Measurements from ENCODE around the gene OR8B2. TPM values are rescaled to one million over a fixed set of nuclear protein-coding genes. Genes with fewer than 3 reads are reported as not detected.
A peak's percentile ranks its signal among the peaks of the same experiment; 100 is the strongest.
"Not testable (repeated sequence)": the region's sequence is repeated elsewhere in the genome, so short reads cannot be mapped to it uniquely, and the experiment has no call there.

Gene OR8B2
- total and polyA plus RNA-seq, 4 donors, result not detected

DNA sequence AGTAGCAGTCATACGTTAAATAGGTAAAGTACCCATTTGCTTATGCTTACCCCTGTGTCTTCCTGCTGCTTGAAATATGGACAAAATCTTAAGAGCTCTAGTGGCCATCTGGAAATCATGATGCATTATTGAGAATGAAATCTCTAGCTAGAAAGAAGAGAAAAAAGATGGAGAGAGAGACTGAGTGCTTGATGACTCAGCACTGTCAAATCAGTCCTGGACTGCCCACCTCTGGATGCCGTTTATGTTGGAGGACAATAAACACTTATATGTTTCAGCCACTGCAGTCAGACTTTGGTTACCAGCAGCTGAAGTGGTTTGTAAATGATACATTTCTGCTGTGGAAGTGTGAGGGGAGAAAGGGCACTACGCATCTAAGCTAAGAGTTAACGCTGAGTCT, 36.7 kb upstream of the OR8B2 start:
- WGBS, 2 donors, result 68 to 77% methylated on average over 4 of the region's 4 CpGs
- H3K27ac ChIP-seq (ENCODE audit: low read depth in 1 of 2, low read length in 1 of 2), result no peak overlapping the region
- DNase-seq (no peak), ATAC-seq (ENCODE audit: insufficient read depth, low FRiP score) (no peak)
- TF ChIP-seq, protein P1, sequence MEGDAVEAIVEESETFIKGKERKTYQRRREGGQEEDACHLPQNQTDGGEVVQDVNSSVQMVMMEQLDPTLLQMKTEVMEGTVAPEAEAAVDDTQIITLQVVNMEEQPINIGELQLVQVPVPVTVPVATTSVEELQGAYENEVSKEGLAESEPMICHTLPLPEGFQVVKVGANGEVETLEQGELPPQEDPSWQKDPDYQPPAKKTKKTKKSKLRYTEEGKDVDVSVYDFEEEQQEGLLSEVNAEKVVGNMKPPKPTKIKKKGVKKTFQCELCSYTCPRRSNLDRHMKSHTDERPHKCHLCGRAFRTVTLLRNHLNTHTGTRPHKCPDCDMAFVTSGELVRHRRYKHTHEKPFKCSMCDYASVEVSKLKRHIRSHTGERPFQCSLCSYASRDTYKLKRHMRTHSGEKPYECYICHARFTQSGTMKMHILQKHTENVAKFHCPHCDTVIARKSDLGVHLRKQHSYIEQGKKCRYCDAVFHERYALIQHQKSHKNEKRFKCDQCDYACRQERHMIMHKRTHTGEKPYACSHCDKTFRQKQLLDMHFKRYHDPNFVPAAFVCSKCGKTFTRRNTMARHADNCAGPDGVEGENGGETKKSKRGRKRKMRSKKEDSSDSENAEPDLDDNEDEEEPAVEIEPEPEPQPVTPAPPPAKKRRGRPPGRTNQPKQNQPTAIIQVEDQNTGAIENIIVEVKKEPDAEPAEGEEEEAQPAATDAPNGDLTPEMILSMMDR (IDR thresholded peaks at IDR 0.05; ENCODE audit: control extremely low read depth, extremely low read depth), result no peak
- no peaks in the 10 kb centered on the region for H3K36me3 ChIP-seq (ENCODE audit: control insufficient read depth in 4 of 4, insufficient read depth in 4 of 4, low read length in 4 of 4)
- H3K4me3 ChIP-seq, result no peak overlapping the region
- no peaks in the 10 kb centered on the region for H3K4me1 ChIP-seq (ENCODE audit: control insufficient read depth in 5 of 5, insufficient read depth in 5 of 5, low read length in 5 of 5)
- peaks cover 0 to 6% (median 0%) of the 10 kb centered on the region in 3 donors for H3K27me3 ChIP-seq (ENCODE audit: control insufficient read depth in 3 of 3, insufficient read depth in 3 of 3, low read length in 2 of 3)
- no peak overlapping the region for H3K9ac ChIP-seq (ENCODE audit: insufficient read depth in 1 of 2, low read length in 2 of 2)
- H3K9me3 ChIP-seq (ENCODE audit: control insufficient read depth in 4 of 4, insufficient read depth in 3 of 4, low read length in 3 of 4), result no peaks in the 10 kb centered on the region

DNA sequence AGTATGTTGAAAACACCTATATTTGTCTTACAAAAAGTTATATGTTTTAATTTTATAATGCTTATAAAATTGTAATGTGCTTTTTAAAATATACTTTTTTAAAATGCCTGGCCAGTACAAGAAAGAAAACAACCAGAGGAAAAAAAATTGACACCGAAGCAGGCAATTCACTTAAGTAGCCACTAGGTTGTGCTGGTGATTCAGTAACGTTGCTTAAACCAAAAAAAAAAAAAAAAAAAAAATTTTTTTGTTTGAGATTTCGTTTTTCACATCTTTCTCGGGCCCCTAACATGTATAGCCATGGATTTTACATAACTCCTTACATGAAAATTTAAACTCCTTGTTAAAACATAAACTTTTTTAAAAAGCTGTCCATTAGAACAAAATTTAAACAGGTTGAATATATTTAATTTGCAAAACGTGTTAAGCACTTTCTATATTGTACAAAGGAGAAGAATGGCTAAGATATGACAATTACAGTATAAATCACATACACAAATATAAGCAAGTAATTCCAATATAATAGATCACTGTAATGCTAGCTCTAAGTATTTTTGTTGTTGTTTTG, 31.1 kb upstream of the OR8B2 start:
- Histone ChIP-seq H3K27me3 (ENCODE audit: control insufficient read depth in 3 of 3, insufficient read depth in 3 of 3, low read length in 2 of 3) (peaks cover 0 to under 1% (median 0%) of the 10 kb centered on the region in 3 donors), H3K27ac (ENCODE audit: low read depth in 1 of 2, low read length in 1 of 2) (no peak overlapping the region), H3K9me3 (ENCODE audit: control insufficient read depth in 4 of 4, insufficient read depth in 3 of 4, low read length in 3 of 4) (no peaks in the 10 kb centered on the region), H3K4me1 (ENCODE audit: control insufficient read depth in 5 of 5, insufficient read depth in 5 of 5, low read length in 5 of 5) (no peaks in the 10 kb centered on the region), H3K4me3 (no peak overlapping the region), H3K36me3 (ENCODE audit: control insufficient read depth in 4 of 4, insufficient read depth in 4 of 4, low read length in 4 of 4) (no peaks in the 10 kb centered on the region), H3K9ac (ENCODE audit: insufficient read depth in 1 of 2, low read length in 2 of 2) (no peak overlapping the region)
- ATAC-seq (ENCODE audit: insufficient read depth, low FRiP score) (no peak), DNase-seq (peak in 2 of 3 donors; percentile 40 to 67)
- WGBS, 2 donors, result 16 to 19% methylated on average over 5 of the region's 5 CpGs
- TF ChIP-seq, protein P1 (IDR thresholded peaks at IDR 0.05; ENCODE audit: control extremely low read depth, extremely low read depth), result peak; percentile 25

DNA sequence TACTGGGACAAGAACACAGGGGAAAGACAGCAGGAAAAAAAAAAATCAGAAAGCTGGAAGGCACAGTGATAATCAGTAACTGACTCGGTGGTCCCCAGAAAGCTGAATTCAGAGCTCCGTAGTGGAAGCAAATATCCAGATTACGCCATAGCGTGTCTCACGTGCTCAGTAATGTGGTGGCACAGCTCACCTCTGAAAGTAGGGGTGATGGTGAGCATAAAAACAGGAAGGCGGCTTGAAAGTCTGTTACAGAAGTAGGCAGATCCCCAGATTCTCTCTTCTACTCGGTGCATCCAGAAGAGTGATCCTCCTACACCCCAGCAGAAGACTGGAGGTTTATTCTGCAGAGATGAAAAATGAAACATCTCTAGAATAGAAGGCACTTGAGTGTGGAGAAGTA, 25.6 kb upstream of the OR8B2 start:
- no peaks in the 10 kb centered on the region for H3K9me3 ChIP-seq (ENCODE audit: control insufficient read depth in 4 of 4, insufficient read depth in 3 of 4, low read length in 3 of 4)
- H3K4me3 ChIP-seq, result no peak overlapping the region
- peaks cover 0 to 2% (median 0%) of the 10 kb centered on the region in 3 donors for H3K27me3 ChIP-seq (ENCODE audit: control insufficient read depth in 3 of 3, insufficient read depth in 3 of 3, low read length in 2 of 3)
- DNase-seq (no peak), ATAC-seq (ENCODE audit: insufficient read depth, low FRiP score) (no peak)
- H3K9ac ChIP-seq (ENCODE audit: insufficient read depth in 1 of 2, low read length in 2 of 2), result no peak overlapping the region
- WGBS, 2 donors, result 79 to 83% methylated on average over 7 of the region's 7 CpGs
- no peaks in the 10 kb centered on the region for H3K4me1 ChIP-seq (ENCODE audit: control insufficient read depth in 5 of 5, insufficient read depth in 5 of 5, low read length in 5 of 5)
- H3K36me3 ChIP-seq (ENCODE audit: control insufficient read depth in 4 of 4, insufficient read depth in 4 of 4, low read length in 4 of 4), result no peaks in the 10 kb centered on the region
- H3K27ac ChIP-seq (ENCODE audit: low read depth in 1 of 2, low read length in 1 of 2), result no peak overlapping the region
- TF ChIP-seq, protein P1 (IDR thresholded peaks at IDR 0.05; ENCODE audit: control extremely low read depth, extremely low read depth), result no peak

DNA sequence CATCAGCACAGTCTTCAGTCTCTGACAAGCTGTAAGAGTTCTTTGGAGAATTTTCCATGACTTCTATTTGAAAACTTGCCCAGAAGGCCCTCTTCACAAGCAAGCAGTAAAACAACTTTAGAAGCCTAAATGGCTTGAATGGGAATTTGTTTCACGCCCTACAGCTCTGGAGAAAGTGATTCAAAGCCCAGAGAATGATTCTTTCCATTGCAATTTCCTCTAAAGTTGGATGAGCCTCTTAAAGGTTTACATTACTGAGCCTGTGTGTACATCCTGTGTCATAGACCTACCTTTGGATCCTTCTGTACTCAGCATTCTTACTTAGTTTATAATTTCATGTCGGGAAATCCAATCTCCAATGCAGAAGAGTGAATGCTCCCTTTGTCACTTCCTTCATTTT, 21.3 kb upstream of the OR8B2 start:
- no peak overlapping the region for H3K9ac ChIP-seq (ENCODE audit: insufficient read depth in 1 of 2, low read length in 2 of 2)
- WGBS, 2 donors, result 65 to 67% methylated on average over 2 of the region's 2 CpGs
- H3K27ac ChIP-seq (ENCODE audit: low read depth in 1 of 2, low read length in 1 of 2), result no peak overlapping the region
- ATAC-seq (ENCODE audit: insufficient read depth, low FRiP score), result no peak
- peaks cover 0 to 2% (median 0%) of the 10 kb centered on the region in 3 donors for H3K27me3 ChIP-seq (ENCODE audit: control insufficient read depth in 3 of 3, insufficient read depth in 3 of 3, low read length in 2 of 3)
- H3K9me3 ChIP-seq (ENCODE audit: control insufficient read depth in 4 of 4, insufficient read depth in 3 of 4, low read length in 3 of 4), result no peaks in the 10 kb centered on the region
- H3K4me3 ChIP-seq, result no peak overlapping the region
- DNase-seq, result no peak
- H3K4me1 ChIP-seq (ENCODE audit: control insufficient read depth in 5 of 5, insufficient read depth in 5 of 5, low read length in 5 of 5), result no peaks in the 10 kb centered on the region
- H3K36me3 ChIP-seq (ENCODE audit: control insufficient read depth in 4 of 4, insufficient read depth in 4 of 4, low read length in 4 of 4), result no peaks in the 10 kb centered on the region
- TF ChIP-seq, protein P1 (IDR thresholded peaks at IDR 0.05; ENCODE audit: control extremely low read depth, extremely low read depth), result no peak

DNA sequence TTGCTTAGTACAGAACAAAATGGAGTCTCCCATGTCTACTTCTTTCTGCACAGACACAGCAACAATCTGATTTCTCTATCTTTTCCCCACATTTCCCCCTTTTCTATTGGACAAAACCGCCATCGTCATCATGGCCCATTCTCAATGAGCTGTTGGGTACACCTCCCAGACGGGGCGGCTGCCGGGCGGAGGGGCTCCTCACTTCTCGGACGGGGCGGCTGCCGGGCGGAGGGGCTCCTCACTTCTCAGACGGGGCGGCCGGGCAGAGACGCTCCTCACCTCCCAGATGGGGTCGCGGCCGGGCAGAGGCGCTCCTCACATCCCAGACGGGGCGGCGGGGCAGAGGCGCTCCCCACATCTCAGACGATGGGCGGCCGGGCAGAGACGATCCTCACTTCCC, 18.9 kb upstream of the OR8B2 start:
- H3K27me3 ChIP-seq (ENCODE audit: control insufficient read depth in 3 of 3, insufficient read depth in 3 of 3, low read length in 2 of 3); ATAC-seq (ENCODE audit: insufficient read depth, low FRiP score); DNase-seq; H3K9ac ChIP-seq (ENCODE audit: insufficient read depth in 1 of 2, low read length in 2 of 2); H3K27ac ChIP-seq (ENCODE audit: low read depth in 1 of 2, low read length in 1 of 2); H3K36me3 ChIP-seq (ENCODE audit: control insufficient read depth in 4 of 4, insufficient read depth in 4 of 4, low read length in 4 of 4); H3K4me3 ChIP-seq; H3K4me1 ChIP-seq (ENCODE audit: control insufficient read depth in 5 of 5, insufficient read depth in 5 of 5, low read length in 5 of 5); H3K9me3 ChIP-seq (ENCODE audit: control insufficient read depth in 4 of 4, insufficient read depth in 3 of 4, low read length in 3 of 4): not testable (repeated sequence)
- 92% methylated on average over 14 to 26 of the region's 27 CpGs for WGBS, 2 donors

Data from lung (tissue), 12 donors.